Hindlimb muscle (tissue), 1 donor: ENCODE measurements around the gene SSH2. TPM values are rescaled to one million over a fixed set of nuclear protein-coding genes. Genes with fewer than 3 reads are reported as not detected.
A peak's percentile ranks its signal among the peaks of the same experiment; 100 is the strongest.
"Not testable (repeated sequence)": the region's sequence is repeated elsewhere in the genome, so short reads cannot be mapped to it uniquely, and the experiment has no call there.

ENCODE experiments used
- DNase-seq: peaks from one replicate; pipeline ENCODE4 v3.0.0-alpha.2; 2013
- polyA plus RNA-seq: library from polyadenylated mRNA; unstranded; fragments of 120-200 nt; gene quantifications from one replicate; pipeline ENCODE4 v1.2.1, GENCODE V29; 2013; ENCODE audit not compliant: insufficient read length

The SSH2 gene
- polyA plus RNA-seq, 1 donor: 23.5 TPM

DNA sequence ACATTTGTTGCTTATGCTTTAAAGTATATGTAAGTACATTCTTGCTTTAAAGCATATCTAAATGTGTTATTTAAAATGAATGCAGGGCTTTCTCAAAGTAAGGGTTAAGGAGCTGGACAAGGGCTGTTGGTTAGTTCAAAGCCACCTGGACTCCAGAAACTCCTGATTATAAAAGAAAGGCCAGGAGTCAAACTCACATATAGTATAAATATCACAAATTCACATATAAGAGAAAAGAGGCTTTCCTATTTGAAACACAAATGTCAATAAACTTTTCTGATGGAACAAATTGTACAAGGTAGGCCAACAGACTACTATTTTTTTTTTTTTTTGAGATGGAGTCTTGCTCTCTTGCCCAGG is 222.8 kb downstream of the SSH2 start:
- no peak for DNase-seq

DNA sequence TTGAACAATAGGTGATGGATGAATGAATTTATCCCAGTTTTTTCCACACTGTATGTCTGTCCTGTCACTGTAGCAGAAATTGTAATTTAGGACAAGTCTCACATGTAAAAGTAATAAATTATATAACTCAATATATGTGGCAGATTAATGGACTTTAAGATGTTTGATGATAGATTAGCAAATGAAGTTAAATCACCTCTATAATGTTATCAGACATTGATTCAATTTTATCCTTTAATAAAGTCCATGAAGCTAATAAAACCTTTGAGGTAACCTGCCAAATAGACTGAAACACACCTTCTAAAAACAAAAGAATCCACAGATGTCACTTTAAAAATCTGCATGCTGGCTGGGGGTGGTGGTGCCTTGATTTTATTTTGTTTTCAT is 224.0 kb downstream of the SSH2 start:
- DNase-seq: no peak

GRCh38 chr17:29705386-29705785 is 224.6 kb downstream of the SSH2 start:
- no peak for DNase-seq

GRCh38 chr17:29699283-29699682 is 230.7 kb downstream of the SSH2 start:
- no peak for DNase-seq

- DNase-seq: no peak
These were observed 231.2 kb downstream of the SSH2 start for GRCh38 chr17:29698837-29699236.

GRCh38 chr17:29698019-29698777 is 231.8 kb downstream of the SSH2 start:
- no peak for DNase-seq

GRCh38 chr17:29697371-29697770 is 232.7 kb downstream of the SSH2 start:
- DNase-seq: no peak

DNA sequence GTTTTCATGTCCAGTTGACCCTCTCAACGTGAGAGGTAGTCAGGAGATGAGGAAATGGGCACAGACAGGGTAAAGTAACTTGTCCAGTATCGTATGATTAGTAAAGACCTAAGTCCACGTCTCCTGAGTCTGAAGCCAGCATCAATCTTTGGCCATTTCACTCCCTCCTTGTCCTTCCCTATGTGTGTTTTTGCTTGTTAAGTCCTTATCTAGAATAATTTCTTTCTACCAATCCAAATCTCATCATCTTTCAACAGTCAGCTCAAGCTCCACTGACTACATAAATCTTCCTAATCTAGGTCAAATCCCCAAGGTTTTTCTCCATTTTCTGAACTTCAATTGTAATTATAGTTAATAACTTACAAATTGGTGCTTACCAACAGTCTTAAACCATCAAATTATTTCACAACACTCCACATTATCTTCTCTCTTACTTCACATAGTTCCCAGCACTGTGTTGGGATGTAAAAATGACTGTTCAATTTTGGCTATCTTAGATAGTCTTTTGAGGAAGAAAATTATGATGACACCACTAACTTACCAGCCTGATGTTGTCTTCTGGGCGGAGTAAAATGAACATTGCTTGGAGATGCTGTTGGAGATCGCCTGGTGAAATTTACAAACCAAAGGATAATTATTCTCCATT is 235.0 kb downstream of the SSH2 start:
- no peak for DNase-seq

GRCh38 chr17:29693751-29694150 is 236.3 kb downstream of the SSH2 start:
- DNase-seq: no peak

GRCh38 chr17:29687596-29687995 is 242.4 kb downstream of the SSH2 start:
- DNase-seq: peak; percentile 31

GRCh38 chr17:29686993-29687590 is 242.9 kb downstream of the SSH2 start:
- no peak for DNase-seq

- DNase-seq: no peak
These were observed 246.5 kb downstream of the SSH2 start for GRCh38 chr17:29683481-29683880.

DNA sequence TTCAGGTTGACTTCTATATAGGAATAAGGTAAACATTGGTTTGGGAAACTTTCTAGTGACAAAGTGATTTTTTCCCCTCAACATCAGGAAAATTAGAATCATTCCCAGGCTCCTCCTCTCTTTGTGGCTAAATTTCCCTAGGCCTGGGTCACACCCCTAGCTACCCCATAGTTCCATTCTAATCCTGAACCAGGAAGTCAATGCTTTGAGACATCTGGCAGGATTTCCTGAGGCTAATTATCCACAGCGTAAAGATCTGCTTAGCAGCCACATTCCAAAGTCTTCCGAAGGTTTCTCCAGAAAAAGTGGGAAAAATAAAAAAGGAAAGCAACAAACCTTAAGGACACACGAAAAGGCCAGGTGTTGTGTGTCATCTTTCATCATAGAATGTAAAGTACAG is 247.0 kb downstream of the SSH2 start:
- no peak for DNase-seq

- peak; percentile 32 for DNase-seq
These were observed 248.0 kb downstream of the SSH2 start for GRCh38 chr17:29682054-29682453.

DNA sequence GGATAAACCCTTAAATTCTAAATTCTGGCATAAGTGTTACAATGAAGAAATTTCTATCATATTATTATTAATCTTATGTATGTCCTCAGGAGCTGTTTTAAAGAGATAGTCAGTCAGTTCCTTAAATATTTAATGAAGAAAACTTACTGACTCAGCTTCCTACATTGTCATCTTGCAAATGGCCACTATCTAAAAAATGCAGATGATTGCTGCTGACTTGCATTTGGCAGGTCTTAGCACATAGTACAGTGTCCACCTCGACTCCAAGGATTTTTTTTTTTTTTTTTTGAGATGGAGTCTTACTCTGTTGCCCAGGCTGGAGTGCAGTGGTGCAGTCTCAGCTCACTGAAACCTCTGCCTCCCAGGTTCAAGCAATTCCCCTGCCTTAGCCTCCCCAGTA is 252.2 kb downstream of the SSH2 start:
- no peak for DNase-seq

- DNase-seq: no peak
These were observed 252.7 kb downstream of the SSH2 start for GRCh38 chr17:29677221-29677791.

- not testable (repeated sequence) for DNase-seq
These were observed 254.1 kb downstream of the SSH2 start for GRCh38 chr17:29675961-29676360.

DNA sequence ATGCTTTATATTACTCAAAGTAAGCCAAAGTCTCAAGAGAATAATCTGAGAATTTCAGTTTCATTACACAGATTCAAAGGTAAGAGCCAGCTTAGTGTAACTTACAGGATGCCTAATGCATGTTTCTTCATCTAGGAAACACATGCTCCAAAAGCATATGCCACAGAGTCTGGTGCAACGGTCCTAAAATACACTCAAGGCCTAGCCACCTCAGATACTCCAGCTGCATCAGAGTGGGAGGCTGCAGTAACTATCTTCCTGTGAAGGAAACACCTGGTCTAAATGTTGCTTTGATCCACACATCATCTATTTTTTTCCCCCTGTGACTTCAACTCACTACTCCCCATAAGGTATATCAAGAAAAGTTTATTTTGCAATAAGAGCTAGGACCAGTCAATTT is 255.7 kb downstream of the SSH2 start:
- no peak for DNase-seq

- no peak for DNase-seq
These were observed 258.4 kb downstream of the SSH2 start for GRCh38 chr17:29671661-29672060.

- DNase-seq: peak; percentile 48
These were observed 260.8 kb downstream of the SSH2 start for GRCh38 chr17:29669266-29669665.

GRCh38 chr17:29667969-29668368 is 262.1 kb downstream of the SSH2 start:
- no peak for DNase-seq

DNA sequence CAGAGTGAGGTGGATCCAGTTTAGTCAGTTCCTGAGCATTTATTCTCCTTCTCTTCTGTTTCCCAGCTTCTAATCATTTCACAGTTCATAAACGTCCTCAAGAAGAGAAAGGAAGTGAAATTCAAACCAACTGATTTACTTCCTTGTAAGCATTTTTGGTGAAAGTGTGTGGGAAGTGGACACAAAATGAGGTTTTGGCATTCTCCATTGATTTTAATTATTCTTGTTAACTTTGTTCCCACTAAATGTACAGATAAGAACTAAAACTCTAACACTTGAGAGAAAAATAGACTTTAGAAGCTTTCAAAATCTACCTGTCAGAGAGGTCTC is 264.6 kb downstream of the SSH2 start:
- no peak for DNase-seq

GRCh38 chr17:29664743-29665480 is 265.1 kb downstream of the SSH2 start:
- DNase-seq: no peak
